CD14-positive monocyte (primary cell): ENCODE measurements around the gene CLCC1. TPM values are rescaled to one million over a fixed set of nuclear protein-coding genes. Genes with fewer than 3 reads are reported as not detected.

Experiments used
- DNase-seq, 3 donors: peaks; one replicate each; pipeline ENCODE4 v3.0.0-alpha.2; 2011 to 2022
- H2AFZ ChIP-seq: 2 replicates; pipeline ENCODE4 v1.6.0; 2012; ENCODE audit warnings: mild to moderate bottlenecking, low read depth, low read length, inconsistent platforms; ENCODE audit not compliant: insufficient read depth, poor library complexity, severe bottlenecking
- H3K27ac ChIP-seq, 2 donors: 1 replicate in 1 of 2; 2 replicates in 1 of 2; pipeline ENCODE4 v1.5.1; 2012 to 2013; ENCODE audit warnings: low read length in 2 of 2, control low read depth in 1 of 2, inconsistent platforms in 1 of 2, low read depth in 1 of 2, mild to moderate bottlenecking in 1 of 2
- H3K27me3 ChIP-seq, 2 donors: one replicate each; pipeline versions ENCODE4 v1.6.0 to v1.6.1; 2011 to 2013; ENCODE audit warnings: low read length in 2 of 2; ENCODE audit not compliant: control insufficient read depth in 2 of 2, insufficient read depth in 2 of 2
- H3K36me3 ChIP-seq, 2 donors: replicated peaks in 1 of 2; 1 replicate in 1 of 2; 2 replicates in 1 of 2; pipeline versions ENCODE4 v1.5.1 to v1.6.1; 2012 to 2013; ENCODE audit warnings: low read length in 2 of 2, control low read depth in 1 of 2, inconsistent platforms in 1 of 2, mild to moderate bottlenecking in 1 of 2; ENCODE audit not compliant: insufficient read depth in 2 of 2, control insufficient read depth in 1 of 2
- H3K4me1 ChIP-seq, 2 donors: 1 replicate in 1 of 2; 2 replicates in 1 of 2; pipeline versions ENCODE4 v1.5.1 to v1.6.1; 2012 to 2013; ENCODE audit warnings: low read length in 2 of 2, control low read depth in 1 of 2, inconsistent platforms in 1 of 2, mild to moderate bottlenecking in 1 of 2, moderate library complexity in 1 of 2; ENCODE audit not compliant: insufficient read depth in 2 of 2, control insufficient read depth in 1 of 2
- H3K4me2 ChIP-seq: replicated peaks from 2 replicates; pipeline ENCODE3; 2012; ENCODE audit warnings: low read length, moderate library complexity, mild to moderate bottlenecking; ENCODE audit not compliant: poor library complexity, severe bottlenecking; ENCODE audit errors: extremely low read depth
- H3K4me3 ChIP-seq, 3 experiments: fragments of 200-600 bp in 1 of 3; sonication (generic) in 1 of 3; replicated peaks in 1 of 3; 1 replicate in 2 of 3; 2 replicates in 1 of 3; pipeline ENCODE4 v1.5.1; 2011 to 2013; ENCODE audit warnings: low read length in 3 of 3, mild to moderate bottlenecking in 3 of 3, control low read depth in 2 of 3, low read depth in 2 of 3, inconsistent platforms in 1 of 3, moderate library complexity in 1 of 3
- H3K79me2 ChIP-seq: 2 replicates; pipeline ENCODE4 v1.6.0; 2012; ENCODE audit warnings: mild to moderate bottlenecking, control low read depth, inconsistent platforms, low read length, moderate library complexity; ENCODE audit not compliant: insufficient read depth
- H3K9ac ChIP-seq: 2 replicates; pipeline ENCODE4 v1.6.0; 2017; ENCODE audit warnings: low read length, mild to moderate bottlenecking; ENCODE audit not compliant: insufficient read depth, poor library complexity, severe bottlenecking
- H3K9me3 ChIP-seq, 2 donors: replicated peaks in 1 of 2; 1 replicate in 1 of 2; 2 replicates in 1 of 2; pipeline versions ENCODE4 v1.5.1 to v1.6.1; 2012 to 2013; ENCODE audit warnings: low read length in 2 of 2, control low read depth in 1 of 2; ENCODE audit not compliant: control insufficient read depth in 1 of 2, insufficient read depth in 1 of 2
- H4K20me1 ChIP-seq: 2 replicates; pipeline ENCODE4 v1.6.0; 2012; ENCODE audit warnings: mild to moderate bottlenecking, low read length, control low read depth, moderate library complexity; ENCODE audit not compliant: insufficient read depth
- H3K27ac Mint-ChIP-seq, 7 donors: one replicate each; pipeline ENCODE4 v1.8.0; 2020; ENCODE audit warnings: mild to moderate bottlenecking in 7 of 7, mixed read lengths in 7 of 7, moderate library complexity in 6 of 7, inconsistent platforms in 2 of 7
- H3K27me3 Mint-ChIP-seq, 3 donors: one replicate each; pipeline ENCODE4 v1.8.0; 2021 to 2022; ENCODE audit warnings: low read depth in 3 of 3, mild to moderate bottlenecking in 3 of 3, mixed read lengths in 3 of 3, moderate library complexity in 3 of 3, inconsistent platforms in 1 of 3
- H3K36me3 Mint-ChIP-seq, 2 donors: one replicate each; pipeline ENCODE4 v1.8.0; 2020; ENCODE audit warnings: mixed read lengths in 2 of 2, inconsistent platforms in 1 of 2, mild to moderate bottlenecking in 1 of 2
- H3K4me1 Mint-ChIP-seq: one replicate; pipeline ENCODE4 v1.8.0; 2020; ENCODE audit warnings: mild to moderate bottlenecking, mixed read lengths
- H3K4me3 Mint-ChIP-seq, 2 donors: one replicate each; pipeline ENCODE4 v1.8.0; 2020; ENCODE audit warnings: mild to moderate bottlenecking in 2 of 2, mixed read lengths in 2 of 2, moderate library complexity in 1 of 2
- H3K9me3 Mint-ChIP-seq, 7 donors: one replicate each; pipeline ENCODE4 v1.8.0; 2020 to 2022; ENCODE audit warnings: mixed read lengths in 7 of 7, mild to moderate bottlenecking in 6 of 7, moderate library complexity in 6 of 7, inconsistent platforms in 2 of 7
- WGBS: methylation state at CpG from one replicate; pipeline ENCODE4 v1.1.5; 2013; ENCODE audit warnings: missing lambda C conversion rate; ENCODE audit not compliant: insufficient coverage; 5-methylcytosine and 5-hydroxymethylcytosine counted together
- intact Hi-C, 2 donors: fragments of 100-400 bp; cut with micrococcal nuclease; formaldehyde crosslinking; loops; one replicate each; pipeline versions ENCODE4 v1.15.0 to v1.15.1; 2023
- polyA plus RNA-seq, 3 donors: library from polyadenylated mRNA; depleted of rRNA in 1 of 3; unstranded in 2 of 3; stranded (reverse) in 1 of 3; fragments of 300-500 nt in 2 of 3; fragments of >200 nt in 1 of 3; fragmentation: Illumina TruSeq in 2 of 3; gene quantifications; 1 replicate in 2 of 3; 2 replicates in 1 of 3; pipeline ENCODE4 v1.2.3, GENCODE V29; 2012 to 2021
- TF ChIP-seq, protein P1 (sequence below): fragments of 200-600 bp; IDR thresholded peaks from one replicate; pipeline ENCODE4 v1.8.0; 2022; ENCODE audit warnings: antibody characterized with exemption, mild to moderate bottlenecking

CLCC1 gene
- polyA plus RNA-seq, 3 donors, result 7.1 to 12.9 (median 9.4) TPM

DNA sequence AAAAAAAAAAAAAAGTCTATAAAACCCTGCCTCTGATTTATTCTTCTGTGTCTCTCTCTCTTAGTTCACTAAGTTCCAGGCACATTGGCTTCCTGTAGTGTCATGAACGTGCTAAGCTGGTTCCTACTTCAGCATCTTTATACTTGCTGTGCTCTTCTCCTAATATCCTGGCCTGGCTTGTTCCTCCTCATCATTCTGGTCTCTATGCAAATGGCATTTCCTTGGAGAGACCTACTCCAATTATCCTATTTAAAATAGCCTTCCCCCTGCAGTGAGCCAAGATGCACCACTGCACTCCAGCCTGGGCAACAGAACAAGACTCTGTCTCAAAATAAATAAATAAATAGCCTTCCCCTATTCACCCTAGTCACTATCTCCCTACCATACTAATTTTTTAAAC lies 9.7 kb upstream of the CLCC1 start:
- Mint-ChIP-seq H3K4me1 (no peaks in the 10 kb centered on the region), H3K27ac (peak overlapping the region in 2 of 7 donors; percentile 20 to 63), H3K4me3 (no peak overlapping the region), H3K36me3 (peaks cover 57 to 78% of the 10 kb centered on the region in 2 donors), H3K27me3 (no peaks in the 10 kb centered on the region), H3K9me3 (no peaks in the 10 kb centered on the region)
- no peak overlapping the region for H3K9ac ChIP-seq
- H3K9me3 ChIP-seq, result no peaks in the 10 kb centered on the region
- H3K79me2 ChIP-seq, result no peaks in the 10 kb centered on the region
- H3K27ac ChIP-seq, result no peak overlapping the region
- DNase-seq, result no peak
- H3K36me3 ChIP-seq, result peaks cover 37 to 80% of the 10 kb centered on the region in 2 donors
- intact Hi-C loops, result no loop called here
- no peak overlapping the region for H3K4me3 ChIP-seq
- TF ChIP-seq, protein P1, sequence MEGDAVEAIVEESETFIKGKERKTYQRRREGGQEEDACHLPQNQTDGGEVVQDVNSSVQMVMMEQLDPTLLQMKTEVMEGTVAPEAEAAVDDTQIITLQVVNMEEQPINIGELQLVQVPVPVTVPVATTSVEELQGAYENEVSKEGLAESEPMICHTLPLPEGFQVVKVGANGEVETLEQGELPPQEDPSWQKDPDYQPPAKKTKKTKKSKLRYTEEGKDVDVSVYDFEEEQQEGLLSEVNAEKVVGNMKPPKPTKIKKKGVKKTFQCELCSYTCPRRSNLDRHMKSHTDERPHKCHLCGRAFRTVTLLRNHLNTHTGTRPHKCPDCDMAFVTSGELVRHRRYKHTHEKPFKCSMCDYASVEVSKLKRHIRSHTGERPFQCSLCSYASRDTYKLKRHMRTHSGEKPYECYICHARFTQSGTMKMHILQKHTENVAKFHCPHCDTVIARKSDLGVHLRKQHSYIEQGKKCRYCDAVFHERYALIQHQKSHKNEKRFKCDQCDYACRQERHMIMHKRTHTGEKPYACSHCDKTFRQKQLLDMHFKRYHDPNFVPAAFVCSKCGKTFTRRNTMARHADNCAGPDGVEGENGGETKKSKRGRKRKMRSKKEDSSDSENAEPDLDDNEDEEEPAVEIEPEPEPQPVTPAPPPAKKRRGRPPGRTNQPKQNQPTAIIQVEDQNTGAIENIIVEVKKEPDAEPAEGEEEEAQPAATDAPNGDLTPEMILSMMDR, result no peak
- WGBS, result 94% methylated on average over 1 of the region's 1 CpG
- no peak overlapping the region for H2AFZ ChIP-seq
- no peaks in the 10 kb centered on the region for H4K20me1 ChIP-seq
- H3K4me1 ChIP-seq, result no peaks in the 10 kb centered on the region
- H3K4me2 ChIP-seq, result no peak overlapping the region
- H3K27me3 ChIP-seq, result no peaks in the 10 kb centered on the region

DNA sequence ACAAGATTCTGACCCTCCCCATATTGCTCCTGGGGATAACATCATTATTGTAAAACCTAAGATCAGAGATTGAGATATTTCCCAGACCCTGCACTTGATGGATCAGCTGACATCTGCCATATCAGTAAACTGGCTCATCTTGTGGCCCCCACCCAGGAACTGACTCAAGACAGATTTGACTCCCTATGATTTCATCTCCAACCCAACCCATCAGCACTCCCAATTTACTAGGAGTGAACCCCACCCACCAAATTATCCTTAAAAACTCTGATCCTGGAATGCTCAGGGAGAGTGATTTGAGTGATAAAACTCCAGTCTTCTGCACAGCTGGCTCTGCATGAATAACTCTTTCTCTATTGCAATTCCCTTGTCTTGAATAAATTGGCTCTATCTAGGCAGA lies 6.1 kb upstream of the CLCC1 start:
- no peak overlapping the region for H3K9ac ChIP-seq
- no peaks in the 10 kb centered on the region for H3K79me2 ChIP-seq
- H3K27me3 ChIP-seq, result no peaks in the 10 kb centered on the region
- H3K4me3 ChIP-seq, result no peak overlapping the region
- intact Hi-C loops, result loop anchor here (5.0 to 10.0 kb wide), 2 partner anchors 83 to 145 kb away; partner anchors contain the start of gene ELAPOR1 (in 2 of the 2)
- no peak overlapping the region for H3K4me2 ChIP-seq
- Mint-ChIP-seq H3K36me3 (peaks cover 41 to 53% of the 10 kb centered on the region in 2 donors), H3K4me1 (no peaks in the 10 kb centered on the region), H3K9me3 (no peaks in the 10 kb centered on the region), H3K27ac (no peak overlapping the region), H3K4me3 (no peak overlapping the region), H3K27me3 (no peaks in the 10 kb centered on the region)
- no peak overlapping the region for H2AFZ ChIP-seq
- no peak overlapping the region for H3K27ac ChIP-seq
- no peaks in the 10 kb centered on the region for H4K20me1 ChIP-seq
- DNase-seq, result no peak
- H3K4me1 ChIP-seq, result peaks cover 0 to under 1% of the 10 kb centered on the region in 2 donors
- TF ChIP-seq, protein P1, result no peak
- peaks cover 18 to 49% of the 10 kb centered on the region in 2 donors for H3K36me3 ChIP-seq
- no peaks in the 10 kb centered on the region for H3K9me3 ChIP-seq
